ENCODE data around the gene PIF1. TPM values are rescaled to one million over a fixed set of nuclear protein-coding genes. Genes with fewer than 3 reads are reported as not detected.

The PIF1 gene
- total RNA-seq, 1 donor from 2014 or later: 28.1 TPM

GRCh38 chr15:64844576-64845145 is 19.2 kb upstream of the PIF1 start:
- Mint-ChIP-seq H3K36me3 (ENCODE audit: low read depth) (peaks cover 19% of the 10 kb centered on the region), H3K4me1 (ENCODE audit: low read depth) (peaks cover 42% of the 10 kb centered on the region), H3K9me3 (no peaks in the 10 kb centered on the region), H3K27ac (peak overlapping the region; percentile 58), H3K4me3 (ENCODE audit: low read depth) (peak overlapping the region; percentile 95), H3K27me3 (ENCODE audit: low read depth) (no peaks in the 10 kb centered on the region)
- intact Hi-C loops (cut with micrococcal nuclease): no loop called here
- no peak for DNase-seq (ENCODE audit: low spot score)

- Mint-ChIP-seq H3K36me3 (ENCODE audit: low read depth) (peaks cover 19% of the 10 kb centered on the region), H3K27ac (peak overlapping the region; percentile 58), H3K4me3 (ENCODE audit: low read depth) (peak overlapping the region; percentile 95), H3K9me3 (no peaks in the 10 kb centered on the region), H3K27me3 (ENCODE audit: low read depth) (no peaks in the 10 kb centered on the region), H3K4me1 (ENCODE audit: low read depth) (peaks cover 43% of the 10 kb centered on the region)
- no peak for DNase-seq (ENCODE audit: low spot score)
- intact Hi-C loops (cut with micrococcal nuclease): no loop called here
Observed at GRCh38 chr15:64843991-64844390, 18.5 kb upstream of the PIF1 start.

GRCh38 chr15:64842986-64843561 is 17.6 kb upstream of the PIF1 start:
- intact Hi-C loops (cut with micrococcal nuclease): no loop called here
- no peak for DNase-seq (ENCODE audit: low spot score)
- no peaks in the 10 kb centered on the region for H3K27me3 Mint-ChIP-seq (ENCODE audit: low read depth)
- H3K36me3 Mint-ChIP-seq (ENCODE audit: low read depth): peaks cover 13% of the 10 kb centered on the region
- no peaks in the 10 kb centered on the region for H3K9me3 Mint-ChIP-seq
- H3K27ac Mint-ChIP-seq: peak overlapping the region; percentile 83
- peak overlapping the region; percentile 95 for H3K4me3 Mint-ChIP-seq (ENCODE audit: low read depth)
- peaks cover 48% of the 10 kb centered on the region for H3K4me1 Mint-ChIP-seq (ENCODE audit: low read depth)

DNA sequence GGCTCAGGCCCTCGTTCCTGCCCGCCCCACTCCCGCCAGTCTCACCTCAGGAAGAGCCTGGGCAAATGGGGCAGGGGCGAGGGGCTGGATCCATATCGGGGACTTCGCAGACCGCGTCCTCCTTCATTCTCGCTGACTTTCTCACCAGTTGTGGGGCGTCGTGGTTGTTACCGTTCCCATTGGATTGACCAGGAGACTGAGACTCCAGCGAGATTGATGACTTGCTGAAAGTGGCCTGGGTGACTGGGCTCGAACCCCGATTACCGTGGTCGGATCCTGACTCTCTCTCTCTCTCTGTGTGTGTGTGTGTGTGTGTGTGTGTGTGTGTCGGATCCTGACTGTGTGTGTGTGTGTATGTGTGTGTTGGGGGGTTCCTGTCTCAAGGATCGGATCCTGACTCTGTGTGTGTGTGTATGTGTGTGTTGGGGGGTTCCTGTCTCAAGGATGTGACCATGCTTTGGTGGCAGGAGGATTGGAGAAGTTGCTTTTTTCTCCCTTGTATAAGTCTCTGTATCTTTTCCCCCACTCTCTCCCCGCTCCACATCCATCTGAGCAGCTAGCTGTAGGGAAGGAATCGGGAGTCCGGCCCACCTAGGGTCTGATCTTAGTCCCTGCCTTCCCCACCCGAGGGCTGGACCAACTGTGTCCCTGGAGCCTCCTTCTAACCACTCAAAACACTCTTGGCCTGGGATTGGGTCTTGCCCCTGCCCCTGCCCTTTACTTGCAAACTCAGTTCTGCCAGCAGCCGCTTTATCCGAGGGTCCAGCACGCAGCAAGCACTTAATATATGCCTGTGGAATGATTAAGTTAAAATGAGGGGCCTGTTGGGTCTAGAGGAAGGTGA is 16.9 kb upstream of the PIF1 start:
- DNase-seq (ENCODE audit: low spot score): no peak
- Mint-ChIP-seq H3K4me1 (ENCODE audit: low read depth) (peaks cover 48% of the 10 kb centered on the region), H3K27me3 (ENCODE audit: low read depth) (no peaks in the 10 kb centered on the region), H3K27ac (peak overlapping the region; percentile 83), H3K9me3 (no peaks in the 10 kb centered on the region), H3K4me3 (ENCODE audit: low read depth) (peak overlapping the region; percentile 95), H3K36me3 (ENCODE audit: low read depth) (peaks cover 10% of the 10 kb centered on the region)
- intact Hi-C loops (cut with micrococcal nuclease): no loop called here

GRCh38 chr15:64841344-64842095 is 16.1 kb upstream of the PIF1 start, which contains the start of gene PLEKHO2:
Gene PLEKHO2, plus strand, starts transcription at chr15:64841915. Its CDS starts 102 bp downstream, at chr15:64842017.
- intact Hi-C loops (cut with micrococcal nuclease): loop anchor here (1.0 to 2.0 kb wide), 2 partner anchors 17 to 52 kb away; partner anchors contain the start of gene PIF1
- H3K4me1 Mint-ChIP-seq (ENCODE audit: low read depth): peaks cover 48% of the 10 kb centered on the region
- H3K36me3 Mint-ChIP-seq (ENCODE audit: low read depth): peaks cover 8% of the 10 kb centered on the region
- peak within 1 kb of the TSS; percentile 95 for H3K4me3 Mint-ChIP-seq (ENCODE audit: low read depth)
- peak within 1 kb of the TSS; percentile 83 for H3K27ac Mint-ChIP-seq
- H3K27me3 Mint-ChIP-seq (ENCODE audit: low read depth): no peaks in the 10 kb centered on the region
- DNase-seq (ENCODE audit: low spot score): peak; percentile 92
- H3K9me3 Mint-ChIP-seq: no peaks in the 10 kb centered on the region

DNA sequence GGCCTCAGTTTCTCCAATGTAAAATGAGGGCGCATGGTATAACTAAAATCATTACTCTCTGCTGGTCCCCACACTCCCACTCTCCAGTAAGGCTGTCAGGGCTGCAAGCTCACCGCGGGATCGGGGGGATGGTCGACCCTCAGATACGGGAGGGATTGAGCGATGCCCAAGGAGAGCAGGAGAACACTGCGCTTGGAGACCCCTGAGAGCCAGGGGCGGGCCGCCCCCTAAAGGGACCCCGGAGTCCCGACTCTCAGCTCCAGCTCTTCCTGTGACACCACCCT is 15.6 kb upstream of the PIF1 start:
- Mint-ChIP-seq H3K9me3 (no peaks in the 10 kb centered on the region), H3K4me1 (ENCODE audit: low read depth) (peaks cover 54% of the 10 kb centered on the region), H3K27ac (peak overlapping the region; percentile 71), H3K27me3 (ENCODE audit: low read depth) (no peaks in the 10 kb centered on the region), H3K36me3 (ENCODE audit: low read depth) (peaks cover 8% of the 10 kb centered on the region), H3K4me3 (ENCODE audit: low read depth) (peak overlapping the region; percentile 79)
- DNase-seq (ENCODE audit: low spot score): no peak
- intact Hi-C loops (cut with micrococcal nuclease): loop anchor here (1.0 to 2.0 kb wide), 2 partner anchors 16 to 52 kb away; partner anchors contain the start of gene PIF1

DNA sequence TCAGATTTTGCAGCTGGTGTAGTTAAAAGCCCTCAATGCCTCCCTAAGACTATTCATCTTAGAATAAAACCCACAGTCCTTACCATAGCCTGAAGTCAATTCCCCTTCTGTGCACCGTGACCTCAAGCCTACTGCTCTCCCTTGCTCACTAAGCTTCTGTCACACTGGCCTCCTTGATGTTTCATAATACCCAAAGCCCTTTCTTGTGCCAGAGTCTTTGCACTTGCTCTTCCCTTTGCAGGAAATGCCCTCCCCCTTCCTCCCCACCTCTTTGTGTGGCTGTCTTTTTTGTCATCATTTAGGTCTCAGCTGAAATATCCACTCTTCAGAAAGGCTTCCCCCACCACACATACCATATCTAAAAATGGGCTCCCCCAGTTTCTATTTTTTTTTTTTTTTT is 12.1 kb upstream of the PIF1 start:
- H3K27me3 Mint-ChIP-seq (ENCODE audit: low read depth): no peaks in the 10 kb centered on the region
- no peak overlapping the region for H3K4me3 Mint-ChIP-seq (ENCODE audit: low read depth)
- H3K36me3 Mint-ChIP-seq (ENCODE audit: low read depth): no peaks in the 10 kb centered on the region
- peaks cover 35% of the 10 kb centered on the region for H3K4me1 Mint-ChIP-seq (ENCODE audit: low read depth)
- intact Hi-C loops (cut with micrococcal nuclease): no loop called here
- DNase-seq (ENCODE audit: low spot score): no peak
- H3K9me3 Mint-ChIP-seq: peaks cover 3% of the 10 kb centered on the region
- H3K27ac Mint-ChIP-seq: peak overlapping the region; percentile 57

DNA sequence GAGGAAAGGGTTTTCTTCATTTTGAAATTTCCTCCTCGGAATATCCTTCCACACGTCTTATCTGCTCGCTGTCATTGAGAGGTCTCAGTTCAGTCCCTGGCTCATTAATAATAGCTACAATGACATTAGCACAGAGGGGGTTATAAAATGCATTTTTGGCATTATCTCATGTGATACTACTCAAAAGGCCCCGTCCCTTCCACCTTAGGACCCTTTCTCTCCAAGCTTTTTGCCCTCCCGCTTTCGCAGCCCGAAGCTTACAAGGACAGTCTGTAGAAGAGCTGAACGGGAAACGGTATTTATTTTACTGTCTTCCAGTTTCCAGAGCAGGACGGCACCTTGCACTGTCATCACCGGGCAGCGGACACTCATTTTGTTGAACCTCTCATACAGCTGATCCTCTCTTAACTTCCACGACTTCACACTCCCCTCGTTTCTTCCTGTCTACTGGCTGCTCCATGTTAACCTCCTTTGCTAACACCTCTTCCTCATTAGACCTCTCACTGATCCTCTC is 10.6 kb upstream of the PIF1 start:
- no peaks in the 10 kb centered on the region for H3K36me3 Mint-ChIP-seq (ENCODE audit: low read depth)
- intact Hi-C loops (cut with micrococcal nuclease): no loop called here
- H3K4me3 Mint-ChIP-seq (ENCODE audit: low read depth): peak overlapping the region; percentile 62
- peak overlapping the region; percentile 34 for H3K27ac Mint-ChIP-seq
- DNase-seq (ENCODE audit: low spot score): no peak
- H3K27me3 Mint-ChIP-seq (ENCODE audit: low read depth): no peaks in the 10 kb centered on the region
- peaks cover 34% of the 10 kb centered on the region for H3K4me1 Mint-ChIP-seq (ENCODE audit: low read depth)
- H3K9me3 Mint-ChIP-seq: peaks cover 3% of the 10 kb centered on the region

DNA sequence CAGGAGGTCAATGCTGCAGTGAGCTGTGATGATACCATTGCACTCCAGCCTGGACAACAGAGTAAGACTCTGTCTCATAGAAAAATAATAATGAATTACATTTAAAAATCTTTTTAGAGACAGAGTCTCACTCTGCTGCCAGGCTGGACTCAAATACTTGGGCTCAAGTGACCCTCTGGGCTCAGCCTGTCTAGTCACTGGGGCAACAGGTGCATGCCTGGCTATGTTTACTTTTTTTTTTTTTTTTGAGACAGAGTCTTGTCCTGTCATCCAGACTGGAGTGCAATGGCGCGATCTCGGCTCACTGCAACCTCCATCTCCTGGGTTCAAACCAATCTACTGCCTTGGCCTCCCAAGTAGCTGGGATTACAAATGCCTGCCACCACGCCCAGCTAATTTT is 8.2 kb upstream of the PIF1 start:
- Mint-ChIP-seq H3K36me3 (ENCODE audit: low read depth) (no peaks in the 10 kb centered on the region), H3K27ac (no peak overlapping the region), H3K9me3 (peaks cover 3% of the 10 kb centered on the region), H3K4me1 (ENCODE audit: low read depth) (peaks cover 29% of the 10 kb centered on the region), H3K27me3 (ENCODE audit: low read depth) (no peaks in the 10 kb centered on the region), H3K4me3 (ENCODE audit: low read depth) (no peak overlapping the region)
- intact Hi-C loops (cut with micrococcal nuclease): no loop called here
- no peak for DNase-seq (ENCODE audit: low spot score)

DNA sequence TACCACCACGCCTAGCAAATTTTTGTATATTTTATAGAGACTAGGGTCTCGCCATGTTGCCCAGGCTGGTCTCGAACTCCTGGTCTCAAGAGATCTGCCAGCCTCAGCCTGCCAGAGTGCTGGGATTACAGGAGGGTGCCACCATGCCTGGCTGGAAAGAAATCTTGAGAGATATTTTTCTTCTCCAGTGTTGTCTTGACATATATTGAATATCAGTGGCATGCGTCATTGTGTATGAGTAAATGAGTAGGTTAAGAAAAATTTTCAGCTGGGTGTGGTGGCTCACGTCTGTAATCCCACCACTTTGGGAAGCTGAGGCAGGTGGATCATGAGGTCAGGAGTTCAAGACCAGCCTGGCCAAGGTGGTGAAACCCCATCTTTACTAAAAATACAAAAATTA is 3.5 kb upstream of the PIF1 start:
- no peak overlapping the region for H3K27ac Mint-ChIP-seq
- intact Hi-C loops (cut with micrococcal nuclease): loop anchor here (10.0 kb wide), 1 partner anchor 476 kb away; the partner anchor contains the start of gene RNU5B-1
- no peaks in the 10 kb centered on the region for H3K27me3 Mint-ChIP-seq (ENCODE audit: low read depth)
- peaks cover 23% of the 10 kb centered on the region for H3K4me1 Mint-ChIP-seq (ENCODE audit: low read depth)
- no peaks in the 10 kb centered on the region for H3K9me3 Mint-ChIP-seq
- no peak for DNase-seq (ENCODE audit: low spot score)
- H3K4me3 Mint-ChIP-seq (ENCODE audit: low read depth): no peak overlapping the region
- no peaks in the 10 kb centered on the region for H3K36me3 Mint-ChIP-seq (ENCODE audit: low read depth)

DNA sequence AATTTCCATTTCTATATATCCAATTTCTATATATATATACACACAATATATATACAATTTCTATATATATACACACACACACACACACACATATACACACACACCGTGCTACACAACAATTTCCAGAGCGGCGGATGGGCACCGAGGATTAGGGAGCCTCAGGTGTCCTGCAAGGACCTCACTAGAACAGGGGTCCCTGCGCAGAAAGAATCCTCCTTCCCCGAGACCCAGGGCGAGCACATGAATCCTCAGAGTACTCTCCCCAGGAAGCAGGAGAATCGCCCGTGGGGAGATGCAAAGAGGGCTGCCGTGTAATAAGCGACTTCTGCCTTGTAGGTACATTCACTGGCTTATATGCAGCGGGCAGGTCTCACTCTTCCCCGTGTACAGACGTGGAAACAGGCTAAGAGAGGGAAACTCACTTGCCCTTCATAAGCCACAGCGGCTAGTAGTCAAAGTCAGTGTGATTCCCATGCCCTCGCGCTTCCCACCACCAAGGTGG is 467 bp downstream of the PIF1 start:
- Mint-ChIP-seq H3K4me3 (ENCODE audit: low read depth) (peak overlapping the region; percentile 94), H3K27ac (peak overlapping the region; percentile 88), H3K4me1 (ENCODE audit: low read depth) (peaks cover 32% of the 10 kb centered on the region), H3K27me3 (ENCODE audit: low read depth) (no peaks in the 10 kb centered on the region), H3K9me3 (no peaks in the 10 kb centered on the region), H3K36me3 (ENCODE audit: low read depth) (peaks cover 22% of the 10 kb centered on the region)
- intact Hi-C loops (cut with micrococcal nuclease): loop anchor here (1.0 to 10.0 kb wide), 4 partner anchors 10 to 480 kb away; partner anchors contain the start of genes PLEKHO2 and RNU5B-1
- DNase-seq (ENCODE audit: low spot score): no peak

- Mint-ChIP-seq H3K4me3 (ENCODE audit: low read depth) (no peak overlapping the region), H3K9me3 (no peaks in the 10 kb centered on the region), H3K4me1 (ENCODE audit: low read depth) (peaks cover 3% of the 10 kb centered on the region), H3K27ac (no peak overlapping the region), H3K36me3 (ENCODE audit: low read depth) (peaks cover 33% of the 10 kb centered on the region), H3K27me3 (ENCODE audit: low read depth) (no peaks in the 10 kb centered on the region)
- intact Hi-C loops (cut with micrococcal nuclease): no loop called here
- DNase-seq (ENCODE audit: low spot score): no peak
Observed at GRCh38 chr15:64816452-64816851, 9.0 kb downstream of the PIF1 start.
